GM12872 (cell line): ENCODE data around the gene RBM14.

Source experiments
- CTCF ChIP-seq: IDR thresholded peaks from 3 replicates; pipeline ENCODE4 v1.5.1; 2011; ENCODE audit warnings: low read depth, mild to moderate bottlenecking, low read length, moderate library complexity; ENCODE audit not compliant: insufficient read depth

The RBM14 gene

GRCh38 chr11:66665369-66665768 is 48.9 kb downstream of the RBM14 start:
- no peak for TF ChIP-seq CTCF

GRCh38 chr11:66670816-66671215 is 54.4 kb downstream of the RBM14 start:
- no peak for TF ChIP-seq CTCF

GRCh38 chr11:66674964-66675602 is 58.7 kb downstream of the RBM14 start:
- no peak for TF ChIP-seq CTCF

- TF ChIP-seq CTCF: no peak
Observed at GRCh38 chr11:66676282-66676919, 60.0 kb downstream of the RBM14 start.
